ENCODE measurements around the gene FRMD4B. TPM values are rescaled to one million over a fixed set of nuclear protein-coding genes. Genes with fewer than 3 reads are reported as not detected.

The FRMD4B gene
- total RNA-seq, result 10 to 100 TPM; 37.5 to 66.2 (median 62.5) TPM

- WGBS, 2 donors, result 3% methylated on average over 18 of the region's 65 CpGs; no CpG with 5 or more reads in 1 of the 2 donors
- TF ChIP-seq POLR2A (IDR thresholded peaks at IDR 0.05) (peak in 1 of 4 donors; percentile 17), CTCF (IDR thresholded peaks at IDR 0.05) (peak in 1 of 6 experiments; percentile 16)
- intact Hi-C loops (cut with DNase I), result no loop called here
- Histone ChIP-seq H3K4me1 (peaks cover 4 to 34% (median 18%) of the 10 kb centered on the region in 3 donors), H3K36me3 (no peaks in the 10 kb centered on the region), H3K27ac (peak within 1 kb of the TSS; percentile 39 to 78 (median 68)), H3K27me3 (peaks cover 0 to 30% (median 0%) of the 10 kb centered on the region in 4 donors), H3K4me3 (peak within 1 kb of the TSS; percentile 46 to 78 (median 60)), H3K9me3 (no peaks in the 10 kb centered on the region)
- no peak for DNase-seq
Measured at GRCh38 chr3:69385723-69386555, at the start of gene FRMD4B. Gene FRMD4B (minus strand): TSS chr3:69386088. CDS start chr3:69385989, 99 bp downstream.

GRCh38 chr3:69433969-69434325 lies 48.1 kb upstream of the FRMD4B start:
- Histone ChIP-seq H3K9me3 (no peaks in the 10 kb centered on the region), H3K36me3 (no peaks in the 10 kb centered on the region), H3K27ac (no peak overlapping the region), H3K4me3 (no peak overlapping the region), H3K4me1 (no peaks in the 10 kb centered on the region), H3K27me3 (no peaks in the 10 kb centered on the region)
- DNase-seq, result no peak
- 16 to 31% methylated on average over 4 of the region's 4 CpGs for WGBS, 2 donors
- TF ChIP-seq CTCF (IDR thresholded peaks at IDR 0.05) (no peak), POLR2A (IDR thresholded peaks at IDR 0.05) (no peak)
- intact Hi-C loops (cut with DNase I), result no loop called here

- Histone ChIP-seq H3K36me3 (no peaks in the 10 kb centered on the region), H3K4me1 (no peaks in the 10 kb centered on the region), H3K27me3 (no peaks in the 10 kb centered on the region), H3K4me3 (no peak overlapping the region), H3K9me3 (no peaks in the 10 kb centered on the region), H3K27ac (no peak overlapping the region)
- no peak for TF ChIP-seq POLR2A (IDR thresholded peaks at IDR 0.05)
- TF ChIP-seq CTCF (IDR thresholded peaks at IDR 0.05), result no peak
- WGBS, 2 donors, result 65 to 86% methylated on average over 6 of the region's 6 CpGs
- intact Hi-C loops (cut with DNase I), result no loop called here
- no peak for DNase-seq
Measured at GRCh38 chr3:69433121-69433968, 47.5 kb upstream of the FRMD4B start.

- DNase-seq, result no peak
- H3K9me3 ChIP-seq, result no peaks in the 10 kb centered on the region
- 36 to 46% methylated on average over 1 of the region's 1 CpG for WGBS, 2 donors
- TF ChIP-seq POLR2A (IDR thresholded peaks at IDR 0.05) (no peak), CTCF (IDR thresholded peaks at IDR 0.05) (no peak)
- H3K27ac ChIP-seq, result no peak overlapping the region
- intact Hi-C loops (cut with DNase I), result no loop called here
- H3K4me3 ChIP-seq, result no peak overlapping the region
- H3K36me3 ChIP-seq, result no peaks in the 10 kb centered on the region
- H3K4me1 ChIP-seq, result no peaks in the 10 kb centered on the region
- no peaks in the 10 kb centered on the region for H3K27me3 ChIP-seq
Measured at GRCh38 chr3:69428657-69429255, 42.9 kb upstream of the FRMD4B start.

GRCh38 chr3:69426967-69427304 lies 41.0 kb upstream of the FRMD4B start:
- H3K27ac ChIP-seq, result no peak overlapping the region
- DNase-seq, result no peak
- TF ChIP-seq CTCF (IDR thresholded peaks at IDR 0.05), result no peak
- no peak for TF ChIP-seq POLR2A (IDR thresholded peaks at IDR 0.05)
- no peaks in the 10 kb centered on the region for H3K27me3 ChIP-seq
- no peaks in the 10 kb centered on the region for H3K36me3 ChIP-seq
- intact Hi-C loops (cut with DNase I), result no loop called here
- no peaks in the 10 kb centered on the region for H3K9me3 ChIP-seq
- no peak overlapping the region for H3K4me3 ChIP-seq
- H3K4me1 ChIP-seq, result peaks cover 0 to 6% (median 0%) of the 10 kb centered on the region in 3 donors
